Psoas muscle (tissue), 8 donors: ENCODE measurements around the gene CHPT1. TPM values are rescaled to one million over a fixed set of nuclear protein-coding genes. Genes with fewer than 3 reads are reported as not detected.

ENCODE experiments used
- ATAC-seq, 4 donors: fragments of 200-7000 bp; cut with Tn5 transposase; one replicate each; pipeline ENCODE4 v1.9.1; 2020; ENCODE audit warnings: moderate library complexity in 3 of 4, mild to moderate bottlenecking in 2 of 4
- DNase-seq, 2 donors: peaks; one replicate each; pipeline ENCODE4 v3.0.0-alpha.2; 2020
- H3K27ac ChIP-seq: fragments of 200-600 bp; one replicate; pipeline ENCODE4 v1.8.0; 2022
- H3K27me3 ChIP-seq, 3 donors: fragments of 200-600 bp in 1 of 3; one replicate each; pipeline versions ENCODE4 v1.6.1 to v1.8.0; 2013 to 2022; ENCODE audit warnings: low read length in 2 of 3, mild to moderate bottlenecking in 2 of 3, moderate library complexity in 1 of 3; ENCODE audit not compliant: insufficient read depth in 3 of 3
- H3K36me3 ChIP-seq, 2 donors: fragments of 200-600 bp in 1 of 2; one replicate each; pipeline versions ENCODE4 v1.6.1 to v1.8.0; 2013 to 2022; ENCODE audit warnings: low read depth in 1 of 2, mild to moderate bottlenecking in 1 of 2, moderate library complexity in 1 of 2; ENCODE audit not compliant: insufficient read depth in 1 of 2
- H3K4me1 ChIP-seq: fragments of 200-600 bp; one replicate; pipeline ENCODE4 v1.8.0; 2022
- H3K4me3 ChIP-seq: fragments of 200-600 bp; one replicate; pipeline ENCODE4 v1.8.0; 2022; ENCODE audit warnings: mild to moderate bottlenecking
- H3K9me3 ChIP-seq: fragments of 200-600 bp; one replicate; pipeline ENCODE4 v1.8.0; 2022
- WGBS, 3 donors: extraction: QIAGEN DNeasy Blood & Tissue Kit; methylation state at CpG; one replicate each; pipeline versions ENCODE4 v1.1.6 to v1.1.7; 2013; 5-methylcytosine and 5-hydroxymethylcytosine counted together
- intact Hi-C, 2 donors: fragments of 100-400 bp; cut with DNase I; formaldehyde crosslinking; loops; one replicate each; pipeline versions ENCODE4 v1.11.0 to v1.14.2; 2022
- polyA plus RNA-seq, 3 donors: library from polyadenylated mRNA; stranded (reverse); fragments of 200-250 nt; gene quantifications; one replicate each; pipeline ENCODE4 v1.2.3, GENCODE V29; 2013
- total RNA-seq, 4 donors: library from RNA; stranded (reverse); fragmentation: NEBNext Ultra II Directional in 2 of 4; extraction: Animal tissue kit (Norgen Biotek cat#: 25700) in 2 of 4; gene quantifications; one replicate each; pipeline versions ENCODE4 v1.2.1 to v1.2.4, GENCODE V29; 2021 to 2023
- TF ChIP-seq, protein P1 (sequence below): fragments of 200-600 bp; IDR thresholded peaks from one replicate; pipeline ENCODE4 v1.8.0; 2022; ENCODE audit warnings: antibody characterized with exemption
- donor health status: healthy with polysubstance abuse.
- donor health status: DM: no; HTN: no; CAD: no; lungs with moderate emphysema.
- donor health status: Bipolar disorder and iron deficiency.
- donor health status: healthy.
- donor health status: DM: yes; HTN: yes; CAD: no.
- donor health status: DM: no; HTN: no; CAD: no.
- donor health status: DM: no; HTN: no; CAD: no.
- donor health status: DM: yes; HTN: yes; CAD: no.

The CHPT1 gene
- total and polyA plus RNA-seq, 7 donors, result 17.9 to 38.9 (median 20.7) TPM

DNA sequence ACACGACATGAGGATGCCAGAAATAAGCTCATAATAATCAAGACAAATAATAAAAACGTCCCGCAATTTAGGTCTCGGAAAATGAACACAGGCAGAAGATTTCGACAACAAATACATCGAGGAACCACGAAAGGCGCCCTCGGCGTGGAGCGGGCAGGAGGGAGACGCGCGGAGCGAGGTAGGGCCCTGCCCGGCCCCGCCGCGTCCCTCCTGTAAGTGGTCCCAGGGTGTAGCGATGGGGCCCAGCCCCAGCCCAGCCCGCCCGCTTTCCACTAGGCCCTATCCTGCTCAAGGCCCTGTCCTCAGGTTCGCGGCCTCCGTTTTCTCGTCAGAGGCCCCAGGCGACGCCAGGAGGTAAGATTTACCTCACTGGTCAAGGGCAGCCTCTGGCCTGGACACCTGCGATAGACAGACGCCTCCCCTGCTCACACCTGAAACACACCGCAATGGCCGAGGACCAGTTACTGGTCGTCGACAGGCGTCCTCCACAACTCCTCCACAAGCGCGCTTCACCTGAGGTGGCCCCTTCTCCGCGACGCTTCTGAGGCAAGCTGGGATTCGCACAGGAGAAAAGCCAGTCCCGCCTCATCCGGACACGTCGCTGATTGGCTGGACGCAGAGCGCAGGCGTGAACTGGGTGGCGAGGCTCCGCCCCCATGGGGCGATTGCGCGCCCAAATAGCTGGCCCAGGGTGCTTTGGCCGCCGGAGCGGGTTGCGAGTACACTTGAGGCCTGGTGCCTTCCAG lies 41.7 kb downstream of the CHPT1 start, which contains the start of gene SYCP3:
TSS of gene SYCP3 (minus strand) at position 543 of the 746 bp plus-strand sequence. CDS start 1,527 bp downstream, outside the sequence.
- TF ChIP-seq, protein P1, sequence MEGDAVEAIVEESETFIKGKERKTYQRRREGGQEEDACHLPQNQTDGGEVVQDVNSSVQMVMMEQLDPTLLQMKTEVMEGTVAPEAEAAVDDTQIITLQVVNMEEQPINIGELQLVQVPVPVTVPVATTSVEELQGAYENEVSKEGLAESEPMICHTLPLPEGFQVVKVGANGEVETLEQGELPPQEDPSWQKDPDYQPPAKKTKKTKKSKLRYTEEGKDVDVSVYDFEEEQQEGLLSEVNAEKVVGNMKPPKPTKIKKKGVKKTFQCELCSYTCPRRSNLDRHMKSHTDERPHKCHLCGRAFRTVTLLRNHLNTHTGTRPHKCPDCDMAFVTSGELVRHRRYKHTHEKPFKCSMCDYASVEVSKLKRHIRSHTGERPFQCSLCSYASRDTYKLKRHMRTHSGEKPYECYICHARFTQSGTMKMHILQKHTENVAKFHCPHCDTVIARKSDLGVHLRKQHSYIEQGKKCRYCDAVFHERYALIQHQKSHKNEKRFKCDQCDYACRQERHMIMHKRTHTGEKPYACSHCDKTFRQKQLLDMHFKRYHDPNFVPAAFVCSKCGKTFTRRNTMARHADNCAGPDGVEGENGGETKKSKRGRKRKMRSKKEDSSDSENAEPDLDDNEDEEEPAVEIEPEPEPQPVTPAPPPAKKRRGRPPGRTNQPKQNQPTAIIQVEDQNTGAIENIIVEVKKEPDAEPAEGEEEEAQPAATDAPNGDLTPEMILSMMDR, result no peak
- no peaks in the 10 kb centered on the region for H3K27me3 ChIP-seq
- H3K27ac ChIP-seq, result no peak within 1 kb of the TSS
- intact Hi-C loops, result no loop called here
- peaks cover 2 to 88% of the 10 kb centered on the region in 2 donors for H3K36me3 ChIP-seq
- DNase-seq (no peak), ATAC-seq (peak in 1 of 4 donors; percentile 25)
- H3K4me3 ChIP-seq, result no peak within 1 kb of the TSS
- H3K4me1 ChIP-seq, result no peaks in the 10 kb centered on the region
- H3K9me3 ChIP-seq, result no peaks in the 10 kb centered on the region
- WGBS, 3 donors, result 99% methylated on average over 54 to 57 of the region's 57 CpGs

DNA sequence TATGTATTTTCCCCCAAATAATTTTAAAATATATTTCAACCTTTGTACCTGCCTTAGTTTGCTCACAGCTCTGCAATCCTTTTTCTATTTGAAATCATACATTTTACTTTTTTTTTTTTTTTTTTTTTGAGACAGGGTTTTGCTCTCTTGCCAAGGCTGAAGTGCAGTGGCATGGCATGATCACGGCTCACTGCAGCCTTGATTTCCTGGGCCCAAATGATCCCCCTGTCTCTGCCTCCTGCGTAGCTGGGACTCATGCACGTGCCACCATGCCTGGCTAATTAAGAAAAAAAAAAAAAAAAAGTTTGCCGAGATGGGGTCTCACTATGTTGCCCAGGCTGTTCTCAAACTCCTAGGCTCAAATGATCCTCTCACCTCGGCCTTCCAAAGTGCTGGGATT lies 43.1 kb downstream of the CHPT1 start:
- DNase-seq, result no peak
- no peak overlapping the region for H3K4me3 ChIP-seq
- WGBS, 3 donors, result 91 to 96% (median 92%) methylated on average over 5 of the region's 5 CpGs
- ATAC-seq, result no peak
- H3K36me3 ChIP-seq, result peaks cover 2 to 90% of the 10 kb centered on the region in 2 donors
- H3K9me3 ChIP-seq, result no peaks in the 10 kb centered on the region
- no peak overlapping the region for H3K27ac ChIP-seq
- intact Hi-C loops, result no loop called here
- TF ChIP-seq, protein P1, result no peak
- H3K27me3 ChIP-seq, result no peaks in the 10 kb centered on the region
- H3K4me1 ChIP-seq, result no peaks in the 10 kb centered on the region

DNA sequence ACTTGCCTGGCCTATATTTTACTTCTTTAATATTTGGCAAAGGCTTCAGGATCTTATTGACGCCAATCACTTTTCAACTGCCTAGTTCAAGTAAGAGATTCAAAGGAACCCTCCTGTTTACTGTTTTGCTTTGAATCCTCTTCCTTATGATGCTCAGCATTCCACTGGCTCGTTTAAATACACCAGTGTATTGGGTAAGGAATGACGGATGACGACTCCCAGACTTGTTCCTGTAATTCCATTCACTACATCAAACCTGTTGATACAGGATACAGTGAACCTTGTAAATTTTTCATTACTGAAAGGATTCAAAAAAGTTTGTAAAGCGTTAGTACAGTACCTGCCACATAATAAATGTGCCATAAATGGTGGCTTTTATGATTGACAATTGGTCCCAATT lies 43.5 kb downstream of the CHPT1 start:
- 84 to 93% (median 89%) methylated on average over 5 of the region's 5 CpGs for WGBS, 3 donors
- TF ChIP-seq, protein P1, result no peak
- Histone ChIP-seq H3K27ac (no peak overlapping the region), H3K27me3 (no peaks in the 10 kb centered on the region), H3K9me3 (no peaks in the 10 kb centered on the region), H3K36me3 (peaks cover 2 to 91% of the 10 kb centered on the region in 2 donors), H3K4me1 (no peaks in the 10 kb centered on the region), H3K4me3 (no peak overlapping the region)
- DNase-seq, result no peak
- ATAC-seq, result no peak
- intact Hi-C loops, result no loop called here

DNA sequence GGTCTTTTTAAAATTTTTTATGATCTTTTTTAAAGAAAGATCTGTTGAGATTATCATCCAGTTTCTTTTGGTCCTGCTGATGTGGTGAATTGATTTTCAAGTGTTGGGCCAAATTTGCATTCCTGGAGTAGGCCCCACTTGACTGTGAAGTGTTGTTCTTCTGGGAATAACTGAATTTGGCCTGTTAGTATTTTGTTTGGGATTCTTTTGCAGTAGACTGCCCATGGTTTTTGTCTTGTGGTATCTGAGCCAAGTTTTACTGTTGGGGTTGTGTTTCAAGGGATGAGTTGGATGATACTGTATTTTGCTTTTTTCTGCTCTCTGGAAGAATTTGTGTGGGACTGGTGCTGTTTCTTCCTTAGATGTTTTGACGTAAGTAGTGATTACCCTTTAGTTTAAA lies 45.8 kb downstream of the CHPT1 start:
- Histone ChIP-seq H3K27me3 (no peaks in the 10 kb centered on the region), H3K9me3 (no peaks in the 10 kb centered on the region), H3K4me1 (no peaks in the 10 kb centered on the region), H3K36me3 (peaks cover 8 to 92% of the 10 kb centered on the region in 2 donors), H3K27ac (no peak overlapping the region), H3K4me3 (no peak overlapping the region)
- no peak for DNase-seq
- 76 to 94% (median 80%) methylated on average over 1 of the region's 1 CpG for WGBS, 3 donors
- ATAC-seq, result no peak
- intact Hi-C loops, result no loop called here
- TF ChIP-seq, protein P1, result no peak
